Kidney (tissue), 14 donors: Measurements from ENCODE around the gene ACKR3. TPM values are rescaled to one million over a fixed set of nuclear protein-coding genes. Genes with fewer than 3 reads are reported as not detected.

Experiments used
- DNase-seq, 5 donors: peaks; one replicate each; pipeline ENCODE4 v3.0.0-alpha.2; 2013 to 2020
- FAIRE-seq: peaks from 2 replicates; lab custom pipeline; 2012; peaks lifted over from hg19 to GRCh38; lab: Jason Lieb, UNC
- H3K27ac ChIP-seq, 2 donors: one replicate each; pipeline ENCODE4 v1.7.0; 2013; ENCODE audit warnings: low read depth in 2 of 2, low read length in 2 of 2, inconsistent platforms in 1 of 2
- H3K27me3 ChIP-seq: one replicate; pipeline ENCODE4 v1.7.1; 2013; ENCODE audit warnings: low read length, inconsistent platforms; ENCODE audit not compliant: control insufficient read depth, insufficient read depth
- H3K36me3 ChIP-seq, 3 donors: one replicate each; pipeline versions ENCODE4 v1.7.0 to v1.7.1; 2013; ENCODE audit warnings: low read length in 3 of 3, control low read depth in 1 of 3, inconsistent platforms in 1 of 3; ENCODE audit not compliant: insufficient read depth in 3 of 3, control insufficient read depth in 2 of 3
- H3K4me1 ChIP-seq, 3 donors: one replicate each; pipeline versions ENCODE4 v1.7.0 to v1.7.1; 2013; ENCODE audit warnings: low read length in 3 of 3, inconsistent platforms in 1 of 3, low read depth in 1 of 3; ENCODE audit not compliant: control insufficient read depth in 2 of 3, insufficient read depth in 2 of 3
- H3K4me3 ChIP-seq, 3 donors: one replicate each; pipeline versions ENCODE4 v1.7.0 to v1.8.1; 2013; ENCODE audit warnings: low read length in 3 of 3, control low read depth in 1 of 3, inconsistent platforms in 1 of 3
- H3K9ac ChIP-seq, 3 donors: one replicate each; pipeline versions ENCODE4 v1.7.0 to v1.7.1; 2013; ENCODE audit warnings: low read length in 3 of 3, control low read depth in 1 of 3, inconsistent platforms in 1 of 3
- H3K9me3 ChIP-seq, 3 donors: one replicate each; pipeline versions ENCODE4 v1.7.0 to v1.7.1; 2013; ENCODE audit warnings: low read length in 3 of 3, control low read depth in 1 of 3, inconsistent platforms in 1 of 3; ENCODE audit not compliant: control insufficient read depth in 2 of 3, insufficient read depth in 1 of 3
- CTCF ChIP-seq: IDR thresholded peaks from 3 replicates; pipeline ENCODE4 v1.5.1; 2012; ENCODE audit warnings: mild to moderate bottlenecking, moderate library complexity, borderline replicate concordance; ENCODE audit not compliant: insufficient read depth; ENCODE audit errors: extremely low read depth
- intact Hi-C: fragments of 100-400 bp; cut with DNase I; formaldehyde crosslinking; loops from one replicate; pipeline ENCODE4 v1.11.1; 2022
- polyA plus RNA-seq: library from polyadenylated mRNA; stranded (reverse); fragments of 350-450 nt; fragmentation: Illumina TruSeq; extraction: RNeasy Lipid Tissue Mini Kit (QIAGEN cat#74804); gene quantifications from one replicate; pipeline ENCODE4 v1.2.3, GENCODE V29; 2014; ENCODE audit warnings: low read depth, low replicate concordance; ENCODE audit not compliant: insufficient read depth
- total RNA-seq: library from RNA; stranded (reverse); fragmentation: NEBNext Ultra II Directional; extraction: Animal tissue kit (Norgen Biotek cat#: 25700); gene quantifications from one replicate; pipeline ENCODE4 v1.2.1, GENCODE V29; 2021
- donor health status: control.
- donor health status: control.
- donor health status: control.
- donor health status: control.
- donor health status: control.
- donor health status: DM: yes; HTN: yes; CAD: no.
- donor health status: Normal renal cell carcinoma (clear cell type).

Gene ACKR3
- total and polyA plus RNA-seq, 2 donors from 2014 or later: 6.9 to 8.7 TPM

- Histone ChIP-seq H3K36me3 (no peaks in the 10 kb centered on the region), H3K9ac (no peak overlapping the region), H3K4me1 (no peaks in the 10 kb centered on the region), H3K9me3 (no peaks in the 10 kb centered on the region), H3K4me3 (no peak overlapping the region), H3K27me3 (no peaks in the 10 kb centered on the region), H3K27ac (no peak overlapping the region)
- no peak for DNase-seq
- no peak for TF ChIP-seq CTCF
- intact Hi-C loops: no loop called here
- FAIRE-seq: no peak
Measured at GRCh38 chr2:236607471-236608187, 38.0 kb downstream of the ACKR3 start.

- TF ChIP-seq CTCF: no peak
- Histone ChIP-seq H3K36me3 (no peaks in the 10 kb centered on the region), H3K9me3 (no peaks in the 10 kb centered on the region), H3K27ac (no peak overlapping the region), H3K27me3 (no peaks in the 10 kb centered on the region), H3K4me3 (no peak overlapping the region), H3K4me1 (no peaks in the 10 kb centered on the region), H3K9ac (no peak overlapping the region)
- intact Hi-C loops: no loop called here
- no peak for DNase-seq
- no peak for FAIRE-seq
Measured at GRCh38 chr2:236608188-236608525, 38.5 kb downstream of the ACKR3 start.

GRCh38 chr2:236608710-236609109 lies 39.1 kb downstream of the ACKR3 start:
- H3K4me1 ChIP-seq: no peaks in the 10 kb centered on the region
- intact Hi-C loops: no loop called here
- H3K27me3 ChIP-seq: no peaks in the 10 kb centered on the region
- no peak overlapping the region for H3K4me3 ChIP-seq
- TF ChIP-seq CTCF: no peak
- H3K9me3 ChIP-seq: no peaks in the 10 kb centered on the region
- H3K27ac ChIP-seq: no peak overlapping the region
- no peak for FAIRE-seq
- DNase-seq: no peak
- H3K36me3 ChIP-seq: no peaks in the 10 kb centered on the region
- no peak overlapping the region for H3K9ac ChIP-seq
